GM12878 (cell line): Measurements from ENCODE around the gene RASSF10. TPM values are rescaled to one million over a fixed set of nuclear protein-coding genes. Genes with fewer than 3 reads are reported as not detected.

Source experiments
- ATAC-seq: fragments of 200-7000 bp; cut with Tn5 transposase; 3 replicates; pipeline ENCODE4 v1.9.1; 2020; ENCODE audit warnings: mild to moderate bottlenecking, moderate library complexity
- BruUV-seq: library from RNA; stranded (reverse); fragments of 400-500 nt; replicated peaks from 2 replicates; lab custom pipeline; 2021; lab: Mats Ljungman, UMichigan
- CTCF ChIA-PET: fragments of 300-600 bp; sonication (Branson Sonifier 250); formaldehyde crosslinking; extraction: SDS; loops from one replicate; lab custom pipeline; 2021; ENCODE audit warnings: inconsistent platforms; lab: Yijun Ruan, JAX
- POLR2A ChIA-PET: fragments of 350-600 bp; formaldehyde crosslinking; extraction: SDS; loops from one replicate; lab custom pipeline; 2021; ENCODE audit warnings: inconsistent platforms; lab: Charles Lee
- RAD21 ChIA-PET: fragments of 300-600 bp; sonication (Branson Sonifier 250); formaldehyde crosslinking; loops from one replicate; lab custom pipeline; 2023; ENCODE audit warnings: antibody characterized with exemption; ENCODE audit not compliant: unreplicated experiment; lab: Charles Lee
- SMC1A ChIA-PET: fragments of 300-600 bp; sonication (Branson Sonifier 250); formaldehyde crosslinking; loops from one replicate; lab custom pipeline; 2023; ENCODE audit not compliant: unreplicated experiment, uncharacterized antibody; lab: Charles Lee
- DNase-seq: peaks from one replicate; pipeline ENCODE4 v3.0.0-alpha.2; 2011; ENCODE audit warnings: low read depth, low spot score
- FAIRE-seq: peaks from 3 replicates; lab custom pipeline; 2011; peaks lifted over from hg19 to GRCh38; lab: Jason Lieb, UNC
- H2AFZ ChIP-seq: 2 replicates; pipeline ENCODE4 v1.6.0; 2011; ENCODE audit warnings: low read depth, low read length, control low read depth; ENCODE audit not compliant: control insufficient read depth
- H3K27ac ChIP-seq: 2 replicates; pipeline ENCODE4 v1.5.1; 2011; ENCODE audit warnings: control low read depth; ENCODE audit not compliant: control insufficient read depth, insufficient read depth
- H3K27me3 ChIP-seq, 2 experiments: replicated peaks in 1 of 2; 2 replicates each; pipeline versions ENCODE4 v1.6.0 to v1.6.1; 2011; ENCODE audit warnings: low read length in 1 of 2; ENCODE audit not compliant: control insufficient read depth in 2 of 2, insufficient read depth in 2 of 2
- H3K36me3 ChIP-seq, 2 experiments: 2 replicates each; pipeline ENCODE4 v1.5.1; 2011; ENCODE audit warnings: low read length in 1 of 2; ENCODE audit not compliant: control insufficient read depth in 2 of 2, insufficient read depth in 2 of 2
- H3K4me1 ChIP-seq: 2 replicates; pipeline ENCODE4 v1.6.1; 2011; ENCODE audit warnings: mild to moderate bottlenecking, low read length, moderate library complexity, mixed read lengths; ENCODE audit not compliant: control insufficient read depth, insufficient read depth
- H3K4me2 ChIP-seq: 2 replicates; pipeline ENCODE4 v1.6.0; 2011; ENCODE audit warnings: control low read depth; ENCODE audit not compliant: control insufficient read depth, insufficient read depth
- H3K4me3 ChIP-seq: fragments of 200-600 bp; sonication (generic); 2 replicates; pipeline ENCODE4 v1.5.1; 2016
- H3K79me2 ChIP-seq: 2 replicates; pipeline ENCODE4 v1.6.0; 2011; ENCODE audit warnings: low read length; ENCODE audit not compliant: control insufficient read depth, insufficient read depth
- H3K9ac ChIP-seq: 2 replicates; pipeline ENCODE4 v1.8.0; 2011; ENCODE audit warnings: low read length, control low read depth, mixed read lengths; ENCODE audit not compliant: control insufficient read depth, insufficient read depth
- H3K9me3 ChIP-seq: replicated peaks from 3 replicates; pipeline ENCODE4 v1.5.1; 2011; ENCODE audit warnings: mild to moderate bottlenecking, low read length; ENCODE audit not compliant: control insufficient read depth, insufficient read depth
- H4K20me1 ChIP-seq: 2 replicates; pipeline ENCODE4 v1.6.0; 2011; ENCODE audit not compliant: control insufficient read depth, insufficient read depth
- JUND ChIP-seq: IDR thresholded peaks from 2 replicates; pipeline ENCODE4 v1.6.1; 2012; ENCODE audit warnings: low read depth, mild to moderate bottlenecking, low read length, improper control_type of control experiment, moderate library complexity
- MEF2B ChIP-seq: fragments of 450-650 bp; IDR thresholded peaks from 2 replicates; pipeline ENCODE4 v1.6.1; 2018; ENCODE audit warnings: mild to moderate bottlenecking, moderate library complexity; ENCODE audit not compliant: partially characterized antibody, poor library complexity, severe bottlenecking
- SUZ12 ChIP-seq: fragments of 200-600 bp; sonication (generic); IDR thresholded peaks from one replicate; pipeline ENCODE4 v1.6.1; 2018; ENCODE audit warnings: antibody characterized with exemption, mild to moderate bottlenecking; ENCODE audit not compliant: unreplicated experiment
- WGBS: methylation state at CpG from one replicate; pipeline ENCODE4 v1.1.6; 2016; ENCODE audit warnings: low lambda C conversion rate; ENCODE audit not compliant: insufficient replicate concordance, insufficient coverage; ENCODE audit errors: missing lambda C conversion rate; 5-methylcytosine and 5-hydroxymethylcytosine counted together
- in situ Hi-C: fragments of 300-500 bp; cut with MboI; formaldehyde crosslinking; loops from 9 replicates; pipeline ENCODE4 v1.14.3; 2018; ENCODE audit warnings: mixed read lengths
- intact Hi-C: fragments of 100-400 bp; cut with micrococcal nuclease; formaldehyde crosslinking; loops from one replicate; pipeline ENCODE4 v1.14.2; 2022; ENCODE audit not compliant: unreplicated experiment
- polyA plus RNA-seq, 11 experiments: library from polyadenylated mRNA; depleted of rRNA in 4 of 11; unstranded in 6 of 11; stranded (reverse) in 5 of 11; fragments of >200 nt; fragmentation: Nextera tagmentation in 4 of 11; fragmentation: Illumina TruSeq in 1 of 11; extraction: Ambion mirVana in 4 of 11; extraction: Trizol in 1 of 11; gene quantifications; 1 replicate in 1 of 11; 2 replicates in 10 of 11; pipeline versions ENCODE4 v1.2.1 to v1.2.3, GENCODE V29; 2011 to 2016; ENCODE audit warnings: inconsistent platforms in 2 of 11, missing spikeins in 2 of 11, low read depth in 1 of 11
- total RNA-seq, 4 experiments: library from RNA; depleted of rRNA in 3 of 4; stranded (reverse); fragments of >200 nt in 3 of 4; fragmentation: Illumina TruSeq in 1 of 4; extraction: Trizol in 1 of 4; gene quantifications; 2 replicates each; pipeline versions ENCODE4 v1.2.1 to v1.2.3, GENCODE V29; 2013 to 2021
- TF ChIP-seq, protein P1 (sequence below): IDR thresholded peaks from 2 replicates; pipeline ENCODE4 v1.6.1; 2012; ENCODE audit warnings: low read length, inconsistent platforms

RASSF10 gene
- total and polyA plus RNA-seq, 10 of the 15 experiments (the other 5 are each of a cell fraction or from before 2014, with no cell fraction given): 0.03 to 0.23 (median 0.09) TPM; not detected in 6

- DNase-seq (no peak), FAIRE-seq (no peak), ATAC-seq (no peak)
- Histone ChIP-seq H3K9me3 (no peaks in the 10 kb centered on the region), H3K4me1 (no peaks in the 10 kb centered on the region), H3K27ac (no peak overlapping the region), H3K79me2 (no peaks in the 10 kb centered on the region), H3K4me2 (no peak overlapping the region), H3K4me3 (no peak overlapping the region), H3K27me3 (no peaks in the 10 kb centered on the region), H3K9ac (no peak overlapping the region), H2AFZ (no peak overlapping the region), H3K36me3 (no peaks in the 10 kb centered on the region), H4K20me1 (no peaks in the 10 kb centered on the region)
- intact Hi-C loops (loop anchor here (5.0 kb wide), 1 partner anchor 61 kb away; no protein-coding TSS in a partner anchor), in situ Hi-C loops (no loop called here)
- CTCF ChIA-PET: interaction anchor here (1.0 to 1.3 kb wide), 2 partner anchors 39 to 187 kb away, joined by 3 read pairs; no protein-coding TSS in a partner anchor
- no peak for TF ChIP-seq SUZ12
- RAD21 ChIA-PET: interaction anchor here (1.8 kb wide), 1 partner anchor 86 kb away, joined by 4 read pairs; no protein-coding TSS in a partner anchor
- WGBS: 0% methylated on average over 2 of the region's 2 CpGs
- SMC1A ChIA-PET: interaction anchor here (0.7 to 2.4 kb wide), 7 partner anchors 8 to 70 kb away, joined by 3 to 16 read pairs (median 7); no protein-coding TSS in a partner anchor
- no TSS peak for BruUV-seq
- POLR2A ChIA-PET: interaction anchor here (1.3 kb wide), 1 partner anchor 40 kb away, joined by 4 read pairs; no protein-coding TSS in a partner anchor
Observed at GRCh38 chr11:13051257-13051656, 42.1 kb downstream of the RASSF10 start.

GRCh38 chr11:13052130-13052571, 43.0 kb downstream of the RASSF10 start:
- no peaks in the 10 kb centered on the region for H4K20me1 ChIP-seq
- no peak overlapping the region for H3K4me2 ChIP-seq
- DNase-seq (no peak), ATAC-seq (peak; percentile 43), FAIRE-seq (no peak)
- no TSS peak for BruUV-seq
- TF ChIP-seq JUND: no peak
- TF ChIP-seq, protein P1, sequence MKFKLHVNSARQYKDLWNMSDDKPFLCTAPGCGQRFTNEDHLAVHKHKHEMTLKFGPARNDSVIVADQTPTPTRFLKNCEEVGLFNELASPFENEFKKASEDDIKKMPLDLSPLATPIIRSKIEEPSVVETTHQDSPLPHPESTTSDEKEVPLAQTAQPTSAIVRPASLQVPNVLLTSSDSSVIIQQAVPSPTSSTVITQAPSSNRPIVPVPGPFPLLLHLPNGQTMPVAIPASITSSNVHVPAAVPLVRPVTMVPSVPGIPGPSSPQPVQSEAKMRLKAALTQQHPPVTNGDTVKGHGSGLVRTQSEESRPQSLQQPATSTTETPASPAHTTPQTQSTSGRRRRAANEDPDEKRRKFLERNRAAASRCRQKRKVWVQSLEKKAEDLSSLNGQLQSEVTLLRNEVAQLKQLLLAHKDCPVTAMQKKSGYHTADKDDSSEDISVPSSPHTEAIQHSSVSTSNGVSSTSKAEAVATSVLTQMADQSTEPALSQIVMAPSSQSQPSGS: no peak
- peak; percentile 54 for TF ChIP-seq MEF2B
- H3K9ac ChIP-seq: no peak overlapping the region
- ChIA-PET CTCF (interaction anchor here (0.7 to 1.3 kb wide), 5 partner anchors 9 to 186 kb away, joined by 3 to 5 read pairs (median 3); no protein-coding TSS in a partner anchor), SMC1A (interaction anchor here (0.7 to 2.4 kb wide), 13 partner anchors 8 to 101 kb away, joined by 3 to 16 read pairs (median 6); no protein-coding TSS in a partner anchor), POLR2A (interaction anchor here (0.9 to 1.3 kb wide), 2 partner anchors 9 to 41 kb away, joined by 3 to 4 read pairs; no protein-coding TSS in a partner anchor), RAD21 (interaction anchor here (1.2 to 1.8 kb wide), 3 partner anchors 10 to 86 kb away, joined by 3 to 4 read pairs (median 4); no protein-coding TSS in a partner anchor)
- H3K4me3 ChIP-seq: no peak overlapping the region
- no peaks in the 10 kb centered on the region for H3K9me3 ChIP-seq
- no peaks in the 10 kb centered on the region for H3K4me1 ChIP-seq
- H3K27ac ChIP-seq: no peak overlapping the region
- in situ Hi-C loops (no loop called here), intact Hi-C loops (loop anchor here (5.0 kb wide), 1 partner anchor 60 kb away; no protein-coding TSS in a partner anchor)
- H2AFZ ChIP-seq: no peak overlapping the region
- H3K27me3 ChIP-seq: no peaks in the 10 kb centered on the region
- H3K79me2 ChIP-seq: no peaks in the 10 kb centered on the region
- WGBS: 9% methylated on average over 5 of the region's 5 CpGs
- no peaks in the 10 kb centered on the region for H3K36me3 ChIP-seq
